K562 (cell line): ENCODE data around the gene SCARF2. TPM values are rescaled to one million over a fixed set of nuclear protein-coding genes. Genes with fewer than 3 reads are reported as not detected.

Experiments
- FOXA3 ChIP-seq, 2 experiments: fragments of 450-650 bp in 1 of 2; sonication (generic) in 1 of 2; formaldehyde crosslinking; IDR thresholded peaks in 1 of 2; conservative IDR thresholded peaks in 1 of 2; 2 replicates each; pipeline versions ENCODE4 v1.4.0 to v1.8.0; 2020 to 2022; ENCODE audit warnings: mild to moderate bottlenecking in 2 of 2, missing genetic modification reagents in 1 of 2
- JUNB ChIP-seq: fragments of 450-650 bp; formaldehyde crosslinking; conservative IDR thresholded peaks from 2 replicates; pipeline ENCODE4 v1.4.0; 2020; ENCODE audit warnings: mild to moderate bottlenecking
- KDM5B ChIP-seq: fragments of 200-600 bp; sonication (generic); IDR thresholded peaks from 2 replicates; pipeline ENCODE4 v1.6.1; 2012; ENCODE audit warnings: low read depth, mild to moderate bottlenecking, moderate library complexity, low read length, control low read depth, inconsistent platforms; ENCODE audit not compliant: insufficient replicate concordance
- RBFOX2 ChIP-seq: fragments of 200-400 bp; formaldehyde crosslinking; IDR thresholded peaks from 2 replicates; pipeline ENCODE4 v1.6.1; 2017; ENCODE audit warnings: low read depth, mild to moderate bottlenecking, low read length, moderate library complexity
- SAFB2 ChIP-seq: fragments of 200-400 bp; formaldehyde crosslinking; IDR thresholded peaks from 2 replicates; pipeline ENCODE4 v1.6.1; 2018; ENCODE audit warnings: borderline replicate concordance, low read length, low read depth, moderate library complexity; ENCODE audit not compliant: severe bottlenecking
- STAG1 ChIP-seq: sonication (generic); formaldehyde crosslinking; IDR thresholded peaks from 2 replicates; pipeline ENCODE4 v1.5.0; 2020; ENCODE audit warnings: missing genetic modification reagents, borderline replicate concordance
- THRB ChIP-seq: fragments of 450-650 bp; formaldehyde crosslinking; conservative IDR thresholded peaks from 2 replicates; pipeline ENCODE4 v1.4.0; 2022; ENCODE audit warnings: mild to moderate bottlenecking, missing genetic modification characterization
- ZBTB26 ChIP-seq: fragments of 450-650 bp; formaldehyde crosslinking; IDR thresholded peaks from 2 replicates; pipeline ENCODE4 v1.4.0; 2022; ENCODE audit warnings: missing genetic modification characterization
- ZFX ChIP-seq: sonication (generic); formaldehyde crosslinking; IDR thresholded peaks from 2 replicates; pipeline ENCODE4 v1.8.0; 2022; ENCODE audit warnings: mild to moderate bottlenecking, missing genetic modification reagents, moderate library complexity
- ZNF184 ChIP-seq: sonication (generic); formaldehyde crosslinking; IDR thresholded peaks from 2 replicates; pipeline ENCODE4 v1.5.0; 2020; ENCODE audit warnings: missing genetic modification reagents
- ZNF347 ChIP-seq: fragments of 450-650 bp; formaldehyde crosslinking; IDR thresholded peaks from 2 replicates; pipeline ENCODE4 v1.4.0; 2020; ENCODE audit warnings: low read depth, mild to moderate bottlenecking, moderate library complexity
- polyA plus RNA-seq, 8 experiments: library from polyadenylated mRNA; depleted of rRNA in 4 of 8; stranded (reverse) in 5 of 8; unstranded in 3 of 8; fragments of >200 nt; fragmentation: Nextera tagmentation in 2 of 8; fragmentation: Illumina TruSeq in 1 of 8; extraction: Ambion mirVana in 2 of 8; extraction: Trizol in 1 of 8; gene quantifications; 2 replicates each; pipeline versions ENCODE4 v1.2.1 to v1.2.3, GENCODE V29; 2011 to 2014; ENCODE audit warnings: inconsistent platforms in 1 of 8, missing spikeins in 1 of 8
- total RNA-seq, 7 experiments: library from RNA; depleted of rRNA in 6 of 7; stranded (reverse); fragments of >200 nt in 6 of 7; fragmentation: Illumina TruSeq in 2 of 7; extraction: Trizol in 2 of 7; gene quantifications; 2 replicates each; pipeline versions ENCODE4 v1.2.1 to v1.2.3, GENCODE V29; 2011 to 2021; ENCODE audit warnings: low replicate concordance in 1 of 7

The SCARF2 gene
- total and polyA plus RNA-seq, 9 of the 15 experiments (the other 6 are each of a cell fraction or from before 2014, with no cell fraction given), result 0.06 to 0.32 (median 0.21) TPM; not detected in 5

GRCh38 chr22:20423008-20423905 lies 14.4 kb downstream of the SCARF2 start (continued):
- TF ChIP-seq ZNF184 (peak; percentile 57; the same call in 1 of the 2 replicates), JUNB (0 out of 2 replicates have a peak, but pooled peaks have one; percentile 10), THRB (CRISPR knock-in tag) (peak; percentile 28; the same call in 1 of the 2 replicates), ZBTB26 (peak; percentile 72; the same call in 1 of the 2 replicates), SAFB2 (no peak), KDM5B (peak; percentile 26), FOXA3 (CRISPR knock-in tag; conservative IDR thresholded peaks at IDR 0.05 in 1 of 2, IDR thresholded peaks at IDR 0.05 in 1 of 2) (peak in 1 of 2 experiments; percentile 45; a peak in 2 of 4 replicates), ZNF347 (CRISPR knock-in tag) (no peak), ZFX (peak; percentile 20; the same call in 1 of the 2 replicates), RBFOX2 (no peak), STAG1 (CRISPR knock-in tag) (peak; percentile 41; the same call in 1 of the 2 replicates)
